Activated CD8-positive, alpha-beta memory T cell treated with anti-CD3 and anti-CD28 coated beads for 36 hours (primary cell): ENCODE measurements around the gene ACVR2B. TPM values are rescaled to one million over a fixed set of nuclear protein-coding genes. Genes with fewer than 3 reads are reported as not detected.

ENCODE experiments used
- total RNA-seq, 2 experiments: library from RNA; stranded (reverse); gene quantifications; one replicate each; pipeline ENCODE4 v1.2.3, GENCODE V29; 2021

ACVR2B gene
- total RNA-seq, 2 experiments from 2014 or later: 6.6 to 7.1 TPM

Other genes starting within 250 kb of the ACVR2B start
- gene SLC22A13, start 188.1 kb upstream of the ACVR2B start, total RNA-seq: under 1 TPM; 0.23 to 0.36 TPM
- gene SLC22A14, start 171.6 kb upstream of the ACVR2B start, total RNA-seq: under 1 TPM in 1 of 2 experiments, not detected in 1; 0.11 TPM
- 1 to 10 TPM; 5.9 to 6.9 TPM for gene XYLB, start 107.1 kb upstream of the ACVR2B start, total RNA-seq
- 10 to 100 TPM; 16.7 to 17.7 TPM for gene EXOG, start 42.5 kb downstream of the ACVR2B start, total RNA-seq
- gene SCN5A, start 195.8 kb downstream of the ACVR2B start, total RNA-seq: under 1 TPM; 0.63 to 0.72 TPM